Measurements from ENCODE around the gene ZNF442.
"Not testable (repeated sequence)": the region's sequence is repeated elsewhere in the genome, so short reads cannot be mapped to it uniquely, and the experiment has no call there.

ZNF442 gene

DNA sequence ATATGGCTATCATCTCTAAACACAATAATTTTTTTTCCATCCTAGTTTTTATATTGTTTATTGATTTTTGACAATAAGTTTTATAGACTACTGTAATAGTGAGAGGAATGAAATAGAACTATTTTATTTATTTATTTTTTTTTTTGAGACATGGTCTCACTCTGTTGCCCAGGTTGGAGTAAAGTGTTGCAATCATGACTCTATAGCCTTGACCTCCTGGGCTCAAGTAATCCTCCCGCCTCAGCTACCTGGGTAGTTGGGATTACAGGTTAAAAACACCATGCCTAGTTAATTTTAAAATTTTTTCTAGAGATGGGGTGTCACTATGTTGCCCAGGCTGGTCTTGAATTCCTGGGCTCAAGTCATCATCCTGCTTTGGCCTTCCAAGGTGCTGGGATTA lies 8.5 kb upstream of the ZNF442 start:
- TF ChIP-seq, protein P1, sequence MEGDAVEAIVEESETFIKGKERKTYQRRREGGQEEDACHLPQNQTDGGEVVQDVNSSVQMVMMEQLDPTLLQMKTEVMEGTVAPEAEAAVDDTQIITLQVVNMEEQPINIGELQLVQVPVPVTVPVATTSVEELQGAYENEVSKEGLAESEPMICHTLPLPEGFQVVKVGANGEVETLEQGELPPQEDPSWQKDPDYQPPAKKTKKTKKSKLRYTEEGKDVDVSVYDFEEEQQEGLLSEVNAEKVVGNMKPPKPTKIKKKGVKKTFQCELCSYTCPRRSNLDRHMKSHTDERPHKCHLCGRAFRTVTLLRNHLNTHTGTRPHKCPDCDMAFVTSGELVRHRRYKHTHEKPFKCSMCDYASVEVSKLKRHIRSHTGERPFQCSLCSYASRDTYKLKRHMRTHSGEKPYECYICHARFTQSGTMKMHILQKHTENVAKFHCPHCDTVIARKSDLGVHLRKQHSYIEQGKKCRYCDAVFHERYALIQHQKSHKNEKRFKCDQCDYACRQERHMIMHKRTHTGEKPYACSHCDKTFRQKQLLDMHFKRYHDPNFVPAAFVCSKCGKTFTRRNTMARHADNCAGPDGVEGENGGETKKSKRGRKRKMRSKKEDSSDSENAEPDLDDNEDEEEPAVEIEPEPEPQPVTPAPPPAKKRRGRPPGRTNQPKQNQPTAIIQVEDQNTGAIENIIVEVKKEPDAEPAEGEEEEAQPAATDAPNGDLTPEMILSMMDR (IDR thresholded peaks at IDR 0.05; ENCODE audit: insufficient read depth, missing control alignments) = no peak
- FAIRE-seq = no peak
- DNase-seq (ENCODE audit: insufficient read length, low spot score) = no peak

DNA sequence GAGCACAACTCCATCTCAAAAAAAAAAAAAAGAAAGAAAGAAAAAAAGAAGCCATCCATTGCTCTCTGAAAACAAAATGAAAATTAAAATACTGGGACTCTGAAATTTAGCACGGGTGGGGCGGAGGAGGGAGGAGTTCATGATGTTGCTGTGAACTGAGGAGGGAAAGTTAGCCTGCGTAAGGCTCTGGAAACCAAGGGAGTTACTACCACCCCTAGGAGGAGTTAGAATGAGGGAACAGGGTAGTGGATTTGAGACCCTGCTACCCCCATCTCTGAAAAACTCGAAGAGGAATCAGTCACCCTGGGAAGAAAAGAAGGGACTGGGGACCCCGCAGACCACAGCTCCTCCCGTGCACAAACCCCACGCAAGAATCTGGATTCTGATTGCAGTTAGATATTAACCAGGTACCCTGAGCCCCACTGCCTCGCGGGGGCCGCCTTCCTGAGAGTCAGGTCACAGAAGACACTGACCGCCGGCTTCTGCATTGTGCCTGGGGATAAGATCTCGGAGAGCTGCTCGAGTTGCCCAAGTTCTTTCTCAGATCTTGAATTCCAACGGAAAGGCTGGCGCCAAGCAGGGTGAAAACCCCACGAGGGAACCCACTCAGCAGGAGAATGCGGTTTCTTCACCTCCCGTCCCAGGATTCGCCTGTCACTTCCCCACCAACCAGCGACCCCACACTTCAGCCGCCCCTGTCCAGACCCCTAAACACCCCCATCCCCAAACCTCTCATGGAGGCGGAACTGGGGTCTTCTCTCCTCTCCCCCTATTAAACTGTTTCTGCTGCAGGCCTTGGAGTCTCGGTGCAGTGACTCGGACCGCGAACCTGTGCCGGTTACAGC lies 870 bp downstream of the ZNF442 start:
- FAIRE-seq (no peak), DNase-seq (ENCODE audit: insufficient read length, low spot score) (no peak)
- TF ChIP-seq, protein P1 (IDR thresholded peaks at IDR 0.05; ENCODE audit: insufficient read depth, missing control alignments) = no peak

DNA sequence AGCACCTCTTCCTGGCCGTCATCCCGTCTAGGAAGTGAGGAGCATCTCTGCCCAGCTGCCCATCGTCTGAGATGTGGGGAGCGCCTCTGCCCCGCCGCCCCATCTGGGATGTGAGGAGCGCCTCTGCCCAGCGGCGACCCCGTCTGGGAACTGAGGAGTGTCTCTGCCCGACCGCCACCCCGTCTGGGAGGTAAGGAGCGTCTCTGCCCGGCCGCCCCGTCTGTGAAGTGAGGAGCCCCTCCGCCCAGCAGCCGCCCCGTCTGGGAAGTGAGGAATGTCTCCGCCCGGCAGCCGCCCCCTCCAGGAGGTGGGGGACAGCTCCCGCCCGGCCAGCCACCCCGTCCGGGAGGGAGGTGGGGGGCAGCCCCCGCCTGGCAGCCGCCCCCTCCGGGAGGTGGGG lies 3.2 kb downstream of the ZNF442 start:
- FAIRE-seq; DNase-seq (ENCODE audit: insufficient read length, low spot score): not testable (repeated sequence)

DNA sequence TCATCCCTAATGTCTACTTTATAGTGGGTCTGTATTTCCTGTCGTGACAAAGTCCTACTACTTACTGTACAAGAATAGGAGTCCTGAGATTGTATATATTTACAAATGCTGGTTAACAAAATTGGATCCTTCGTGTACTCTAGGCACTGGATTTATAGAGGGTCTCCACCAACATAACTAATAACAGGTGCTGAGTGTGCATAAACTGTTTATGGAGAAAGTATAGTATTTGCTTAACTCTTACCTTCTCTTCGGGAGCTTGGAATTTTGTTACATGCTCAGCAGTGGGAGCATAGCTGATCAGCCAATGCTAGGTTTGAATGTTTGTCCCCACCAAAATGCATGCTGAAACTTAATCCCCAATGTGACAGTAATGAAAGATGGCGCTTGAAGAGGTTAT lies 12.1 kb downstream of the ZNF442 start:
- TF ChIP-seq, protein P1 (IDR thresholded peaks at IDR 0.05; ENCODE audit: insufficient read depth, missing control alignments) = no peak
- DNase-seq (ENCODE audit: insufficient read length, low spot score) (no peak), FAIRE-seq (no peak)

DNA sequence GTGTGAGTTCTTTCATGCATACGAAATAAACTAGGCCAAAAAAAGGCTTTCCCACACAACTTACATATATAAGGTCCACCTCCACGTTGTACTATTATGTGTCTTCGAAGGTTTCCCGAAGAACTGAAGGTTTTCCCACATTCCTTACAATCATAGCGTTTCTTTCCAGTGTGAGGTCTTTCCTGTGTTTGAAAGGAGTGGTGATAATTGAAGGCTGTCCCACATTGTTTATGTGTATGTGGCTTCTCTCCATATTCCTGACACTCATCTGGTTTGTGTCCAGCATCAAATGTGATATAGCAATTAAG lies 14.6 kb downstream of the ZNF442 start:
- TF ChIP-seq, protein P1 (IDR thresholded peaks at IDR 0.05; ENCODE audit: insufficient read depth, missing control alignments) = no peak
- DNase-seq (ENCODE audit: insufficient read length, low spot score) = no peak
- no peak for FAIRE-seq

DNA sequence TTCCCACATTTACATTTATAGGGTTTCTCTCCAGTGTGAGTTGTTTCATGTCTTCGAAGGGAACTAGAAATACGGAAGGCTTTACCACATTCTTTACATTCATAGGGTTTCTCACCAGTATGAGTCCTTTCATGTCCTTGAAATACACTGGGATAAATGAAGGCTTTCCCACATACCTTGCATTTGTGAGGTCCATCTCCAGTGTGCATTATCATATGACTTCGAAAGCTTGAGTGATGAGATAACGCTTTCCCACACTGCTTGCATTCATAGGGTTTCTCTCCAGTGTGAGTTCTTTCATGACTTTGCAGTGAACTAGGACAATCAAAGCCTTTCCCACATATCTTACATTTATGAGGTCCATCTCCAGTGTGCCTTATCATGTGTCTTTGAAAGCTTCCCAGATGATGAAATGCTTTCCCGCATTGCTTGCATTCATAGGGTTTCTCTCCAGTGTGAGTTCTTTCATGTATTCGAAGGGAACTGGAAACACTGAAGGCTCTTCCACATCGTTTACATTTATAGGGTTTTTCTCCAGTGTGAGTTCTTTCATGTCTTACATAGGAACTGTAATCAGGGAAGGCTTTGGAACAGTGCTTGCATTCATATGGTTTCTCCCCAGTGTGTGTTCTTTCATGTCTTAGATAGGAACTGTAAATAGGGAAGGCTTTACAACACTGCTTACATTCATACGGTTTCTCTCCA lies 15.1 kb downstream of the ZNF442 start:
- DNase-seq (ENCODE audit: insufficient read length, low spot score) (no peak), FAIRE-seq (no peak)
- TF ChIP-seq, protein P1 (IDR thresholded peaks at IDR 0.05; ENCODE audit: insufficient read depth, missing control alignments) = no peak

DNA sequence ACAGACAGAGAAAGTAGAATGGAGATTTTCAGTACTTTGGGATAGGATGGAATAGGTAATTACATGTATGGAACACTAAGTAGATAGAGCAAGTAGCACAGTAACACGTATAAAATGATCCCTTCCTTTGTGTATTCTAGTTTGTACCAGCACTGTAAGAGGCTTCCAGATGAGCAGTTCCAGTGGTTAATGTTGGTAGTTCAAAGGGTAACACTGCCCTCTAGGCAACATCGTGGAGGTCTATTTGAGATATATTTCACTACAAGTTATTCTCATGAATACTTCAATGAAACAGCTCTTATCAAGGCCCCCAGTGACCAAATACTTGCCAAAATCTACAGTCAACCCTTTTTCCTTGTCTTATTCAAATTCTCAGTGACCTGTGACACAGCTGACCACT lies 18.6 kb downstream of the ZNF442 start:
- TF ChIP-seq, protein P1 (IDR thresholded peaks at IDR 0.05; ENCODE audit: insufficient read depth, missing control alignments) = peak; percentile 5
- FAIRE-seq = no peak
- no peak for DNase-seq (ENCODE audit: insufficient read length, low spot score)
